ENCODE data around the gene SPAG16.

DNA sequence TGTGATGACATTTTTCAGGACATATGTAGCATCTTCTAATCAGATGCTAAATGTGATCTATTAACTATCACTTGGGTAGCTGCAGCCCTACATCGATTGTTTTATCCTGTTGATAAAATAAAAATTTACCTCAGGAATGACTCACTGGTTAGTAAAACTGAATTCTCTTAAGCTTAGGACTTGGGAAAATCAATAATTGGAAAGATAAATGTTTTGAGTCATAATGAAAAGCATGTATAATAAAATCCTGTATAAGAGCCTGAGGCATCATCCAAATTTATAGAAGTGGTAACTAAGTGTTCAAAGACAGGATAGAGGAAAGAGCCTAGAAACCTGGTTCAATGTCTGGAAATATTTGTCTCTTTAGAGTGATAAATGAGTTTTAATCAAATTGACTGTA is 958.5 kb downstream of the SPAG16 start:
- TF ChIP-seq POLR2A (IDR thresholded peaks at IDR 0.05): no peak
- TF ChIP-seq, protein P1, sequence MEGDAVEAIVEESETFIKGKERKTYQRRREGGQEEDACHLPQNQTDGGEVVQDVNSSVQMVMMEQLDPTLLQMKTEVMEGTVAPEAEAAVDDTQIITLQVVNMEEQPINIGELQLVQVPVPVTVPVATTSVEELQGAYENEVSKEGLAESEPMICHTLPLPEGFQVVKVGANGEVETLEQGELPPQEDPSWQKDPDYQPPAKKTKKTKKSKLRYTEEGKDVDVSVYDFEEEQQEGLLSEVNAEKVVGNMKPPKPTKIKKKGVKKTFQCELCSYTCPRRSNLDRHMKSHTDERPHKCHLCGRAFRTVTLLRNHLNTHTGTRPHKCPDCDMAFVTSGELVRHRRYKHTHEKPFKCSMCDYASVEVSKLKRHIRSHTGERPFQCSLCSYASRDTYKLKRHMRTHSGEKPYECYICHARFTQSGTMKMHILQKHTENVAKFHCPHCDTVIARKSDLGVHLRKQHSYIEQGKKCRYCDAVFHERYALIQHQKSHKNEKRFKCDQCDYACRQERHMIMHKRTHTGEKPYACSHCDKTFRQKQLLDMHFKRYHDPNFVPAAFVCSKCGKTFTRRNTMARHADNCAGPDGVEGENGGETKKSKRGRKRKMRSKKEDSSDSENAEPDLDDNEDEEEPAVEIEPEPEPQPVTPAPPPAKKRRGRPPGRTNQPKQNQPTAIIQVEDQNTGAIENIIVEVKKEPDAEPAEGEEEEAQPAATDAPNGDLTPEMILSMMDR (IDR thresholded peaks at IDR 0.05 in 8 of 11, conservative IDR thresholded peaks at IDR 0.05 in 3 of 11): no peak

Measured in spleen (tissue), 7 donors.